Measurements from ENCODE around the gene RNF150.
"Not testable (repeated sequence)": the region's sequence is repeated elsewhere in the genome, so short reads cannot be mapped to it uniquely, and the experiment has no call there.

Gene RNF150

GRCh38 chr4:141133146-141133998 is at the start of gene RNF150:
Gene RNF150, minus strand, starts transcription at chr4:141133469.
- peak; percentile 21 for DNase-seq

GRCh38 chr4:141180991-141181761 is 47.9 kb upstream of the RNF150 start:
- no peak for DNase-seq

DNA sequence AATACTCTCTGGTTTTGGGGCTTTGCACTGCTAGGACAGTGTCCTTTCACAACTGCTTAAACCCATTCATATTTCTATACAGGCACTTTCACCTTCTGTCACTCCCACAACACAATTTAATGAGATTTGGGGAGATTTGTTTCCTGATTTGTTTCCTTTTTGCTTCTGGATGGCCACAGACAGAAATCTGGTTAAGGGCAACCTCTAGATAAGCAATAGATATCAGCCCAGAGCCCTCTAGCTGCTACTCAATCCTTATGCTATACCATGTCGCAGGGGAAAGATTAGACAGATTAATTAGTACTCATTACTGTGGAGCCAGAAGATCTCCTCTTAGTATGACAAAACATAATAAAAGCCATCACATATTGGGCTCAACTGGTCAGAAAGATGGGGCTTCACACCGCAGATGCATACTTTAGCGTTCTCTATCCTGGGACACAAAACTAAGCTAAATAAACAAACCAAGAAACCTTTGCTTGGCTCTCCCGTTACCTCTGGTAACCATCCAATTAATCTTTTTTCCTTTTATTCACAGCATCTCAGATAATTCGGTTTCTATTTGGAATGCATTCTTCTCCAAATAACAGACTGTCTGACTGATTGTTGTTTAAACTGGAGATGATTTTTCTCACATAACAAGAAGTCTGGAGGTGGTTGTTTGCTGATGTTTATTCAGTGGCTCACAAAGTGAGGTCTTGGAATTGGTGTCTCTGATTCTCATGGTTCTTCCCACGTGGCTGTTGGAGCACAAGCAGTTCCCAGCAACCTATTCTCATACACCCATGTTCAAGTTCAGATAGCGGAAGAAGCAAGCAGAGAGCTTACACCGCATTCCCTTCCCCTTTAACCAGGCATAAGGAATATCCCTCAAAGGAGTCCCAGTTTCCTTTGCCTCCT is 46.5 kb upstream of the RNF150 start:
- DNase-seq, result no peak

DNA sequence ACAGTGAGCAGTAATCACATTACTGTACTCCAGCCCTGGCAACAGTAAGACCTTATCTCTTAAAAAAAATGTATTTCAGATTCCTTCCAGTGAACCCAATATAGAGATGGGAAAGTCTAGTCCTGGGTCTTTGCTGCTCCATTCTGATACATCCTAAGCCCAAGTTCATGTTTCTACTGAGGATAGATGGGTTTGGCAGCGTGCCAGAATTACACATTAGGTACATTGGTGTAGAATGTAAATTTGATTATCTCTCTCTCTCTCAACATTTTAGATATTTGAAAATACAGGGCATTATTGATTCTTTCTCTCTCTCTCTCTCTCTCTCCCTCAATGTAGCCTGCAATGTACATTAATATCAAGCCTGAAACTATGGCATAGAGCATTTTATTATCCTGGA is 43.9 kb upstream of the RNF150 start:
- DNase-seq, result no peak

- no peak for DNase-seq
Measured at GRCh38 chr4:141174457-141174856, 41.2 kb upstream of the RNF150 start.

DNA sequence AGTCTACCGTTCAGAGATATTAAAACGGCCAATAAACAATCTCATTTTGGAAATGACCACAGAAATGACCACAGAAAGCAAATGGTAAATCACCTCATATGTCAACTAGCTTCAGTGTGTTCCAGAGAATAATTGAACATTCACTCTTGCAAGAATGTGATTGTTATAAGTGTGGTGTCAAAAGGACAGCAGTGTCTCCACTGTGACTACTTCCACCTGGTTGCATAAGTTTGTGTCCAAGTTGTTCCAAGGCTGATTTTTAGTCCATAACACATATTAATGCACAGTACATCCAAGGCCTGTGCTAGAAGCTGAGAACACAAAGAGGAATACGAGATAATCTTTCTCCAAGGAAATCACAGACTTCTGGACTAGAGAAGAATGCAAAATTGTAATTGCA is 37.4 kb upstream of the RNF150 start:
- no peak for DNase-seq

GRCh38 chr4:141169391-141169790 is 36.1 kb upstream of the RNF150 start:
- DNase-seq, result no peak

DNA sequence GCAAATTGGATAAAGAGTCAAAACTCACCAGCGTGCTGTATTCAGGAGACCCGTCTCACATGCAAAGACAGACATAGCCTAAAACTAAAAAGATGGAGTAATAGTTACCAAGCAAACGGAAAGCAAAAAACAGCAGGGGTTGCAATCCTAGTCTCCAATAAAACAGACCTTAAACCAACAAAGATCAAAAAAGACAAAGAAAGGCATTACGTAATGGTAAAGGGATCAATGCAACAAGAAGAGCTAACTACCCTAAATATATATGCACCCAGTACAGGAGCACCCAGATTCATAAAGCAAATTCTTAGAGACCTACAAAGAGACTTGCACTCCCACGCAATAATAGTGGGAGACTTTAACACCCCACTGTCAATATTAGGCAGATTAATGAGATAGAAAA is 31.7 kb upstream of the RNF150 start:
- not testable (repeated sequence) for DNase-seq

DNA sequence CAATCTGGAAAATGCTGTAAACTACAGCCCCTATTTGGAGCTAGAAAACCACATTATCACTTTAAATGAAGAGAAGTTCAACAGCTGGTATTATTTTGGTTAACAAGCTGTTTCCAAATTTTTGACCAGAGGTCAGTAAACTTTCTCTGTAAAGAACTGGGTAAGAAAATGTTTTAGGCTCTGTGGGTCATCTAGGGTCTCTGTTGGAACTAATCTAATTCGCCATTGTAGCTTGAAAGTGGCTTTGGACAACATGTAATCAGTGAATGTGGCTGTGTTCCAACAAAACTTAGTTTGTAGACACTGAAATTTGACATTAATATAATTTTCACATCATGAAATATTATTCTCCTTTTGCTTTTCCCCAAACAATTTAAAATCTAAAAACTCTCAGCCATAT is 25.8 kb upstream of the RNF150 start:
- DNase-seq, result no peak

GRCh38 chr4:141158219-141158618 is 24.9 kb upstream of the RNF150 start:
- DNase-seq, result no peak

GRCh38 chr4:141155586-141155985 is 22.3 kb upstream of the RNF150 start:
- no peak for DNase-seq

DNA sequence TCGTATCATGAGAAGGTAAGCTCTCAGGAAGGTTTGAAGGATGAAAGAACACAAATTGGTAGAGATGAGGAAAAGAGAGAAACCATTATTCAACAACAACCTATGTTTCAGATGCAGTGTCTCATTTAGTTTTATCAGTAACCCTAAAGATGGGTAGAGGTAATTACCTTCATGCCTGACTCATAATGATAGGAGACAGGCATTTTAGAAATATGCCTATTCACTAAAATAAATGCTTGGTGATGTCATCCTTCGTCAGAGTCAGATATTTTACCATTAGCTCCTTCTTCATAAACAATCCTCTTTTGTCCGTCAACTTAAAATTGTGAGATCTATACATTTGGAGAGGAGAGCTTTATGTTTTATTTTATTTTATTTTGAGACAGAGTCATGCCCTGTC is 21.5 kb upstream of the RNF150 start:
- DNase-seq, result no peak

DNA sequence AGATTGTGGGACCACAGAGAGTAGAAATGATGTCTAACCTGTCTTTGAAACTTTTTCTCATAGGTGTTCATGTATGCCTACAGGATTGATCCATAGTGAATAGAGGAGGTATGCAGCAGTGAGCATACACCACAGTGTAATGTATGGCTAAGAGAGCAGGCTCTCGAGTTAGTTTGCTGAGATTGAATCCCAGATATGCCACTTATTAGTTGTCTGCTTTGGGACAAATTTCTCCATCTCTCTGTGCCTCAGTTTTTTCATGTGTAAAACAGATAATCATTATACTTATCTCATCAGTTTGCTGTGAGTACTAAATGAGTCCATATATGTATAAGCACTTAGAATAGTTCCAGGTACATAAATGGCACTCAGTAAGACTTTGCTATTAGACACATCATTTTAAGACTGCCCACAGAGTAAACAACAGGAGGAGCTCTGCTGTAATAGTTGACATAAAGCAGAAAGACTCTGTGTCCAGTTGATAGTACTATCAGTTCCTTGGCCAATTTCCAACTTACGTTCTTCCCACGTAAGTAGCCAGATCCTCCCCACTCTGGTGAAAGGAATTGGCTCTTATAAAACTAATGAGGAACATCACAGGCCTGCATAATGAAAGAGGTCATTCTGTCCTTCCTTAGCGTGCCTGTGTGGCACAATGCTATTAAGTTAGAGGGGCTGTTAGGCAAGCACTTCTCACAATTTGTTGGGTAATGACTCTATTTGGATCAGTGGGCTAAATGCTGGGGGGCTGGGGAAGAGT is 20.7 kb upstream of the RNF150 start:
- no peak for DNase-seq

DNA sequence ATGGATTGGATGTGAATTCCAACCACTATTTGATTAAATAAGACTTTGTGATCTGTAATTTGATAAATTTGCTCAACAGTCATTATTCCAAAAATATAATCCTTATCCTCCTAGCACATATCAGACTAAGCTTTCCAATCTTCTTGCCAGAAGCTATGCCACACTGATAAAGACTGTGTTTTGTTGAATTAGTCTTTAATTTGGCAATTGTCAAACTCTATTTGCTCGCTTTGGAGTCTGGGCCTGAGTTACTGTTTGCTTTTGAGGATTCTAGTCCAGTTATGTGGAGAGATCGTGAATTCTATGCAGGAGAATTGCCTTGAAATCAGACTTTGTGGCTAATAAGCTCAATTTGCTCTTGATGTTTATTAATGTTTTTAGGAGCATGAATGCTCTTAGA is 10.9 kb upstream of the RNF150 start:
- DNase-seq, result no peak

DNA sequence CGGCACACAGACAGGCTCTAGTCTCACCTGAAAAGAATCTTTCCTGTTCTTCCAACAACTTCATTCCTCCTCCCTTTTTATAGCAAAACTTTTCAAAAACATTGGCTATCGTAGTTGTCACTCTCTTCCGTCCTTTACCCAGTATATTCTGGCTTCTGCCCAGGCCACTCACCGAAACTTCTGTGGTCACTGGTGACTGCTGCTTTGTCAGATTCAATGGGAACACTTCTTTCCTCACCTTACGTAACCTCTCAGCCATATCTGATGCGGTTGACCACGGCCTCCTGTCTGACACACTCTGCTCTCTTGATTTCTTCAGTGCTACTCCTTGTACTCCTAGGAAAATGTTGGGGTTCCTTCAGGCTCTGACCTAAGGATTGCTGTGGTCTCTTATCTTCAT is 9.2 kb upstream of the RNF150 start:
- no peak for DNase-seq

- DNase-seq, result no peak
Measured at GRCh38 chr4:141140391-141141200, 7.3 kb upstream of the RNF150 start.

GRCh38 chr4:141133999-141134995 is 1.0 kb upstream of the RNF150 start:
- no peak for DNase-seq

- no peak for DNase-seq
Measured at GRCh38 chr4:141132709-141133145, 542 bp downstream of the RNF150 start.

DNA sequence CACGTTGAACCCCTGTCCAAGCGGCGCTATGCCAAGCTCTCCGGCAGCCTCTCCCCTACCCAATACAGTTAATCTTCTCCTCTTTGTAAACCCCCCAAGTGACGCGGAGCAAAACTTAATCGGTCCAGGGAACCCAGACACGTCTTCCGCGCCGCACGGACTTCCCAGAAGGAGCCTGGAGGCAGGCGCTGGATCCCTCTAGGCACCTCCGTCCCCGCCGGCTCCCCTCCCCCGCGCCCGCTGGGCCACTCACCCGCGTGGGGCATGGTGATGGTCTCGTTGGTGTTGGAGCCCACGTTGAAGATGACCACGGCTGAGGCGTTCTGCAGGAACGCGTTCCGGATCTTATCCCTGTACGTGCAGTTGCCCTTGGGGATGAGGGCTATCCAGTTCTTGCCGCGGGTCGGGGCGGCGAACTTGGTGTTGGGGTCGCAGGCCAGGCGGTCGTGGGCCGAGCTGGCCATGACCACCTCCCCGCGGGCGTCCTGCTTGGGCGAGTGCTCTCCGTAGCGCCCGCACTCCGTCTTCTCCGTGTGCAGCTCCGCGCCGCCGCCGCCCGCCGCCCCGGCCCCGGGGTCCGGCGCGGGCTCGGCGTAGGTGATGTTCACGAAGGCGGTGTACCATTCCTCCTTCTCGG is 1.1 kb downstream of the RNF150 start:
- no peak for DNase-seq

- DNase-seq, result no peak
Measured at GRCh38 chr4:141131723-141132071, 1.6 kb downstream of the RNF150 start.
